Endothelial cell of umbilical vein (primary cell): ENCODE results near the gene TTYH2. TPM values are rescaled to one million over a fixed set of nuclear protein-coding genes. Genes with fewer than 3 reads are reported as not detected.
A peak's percentile ranks its signal among the peaks of the same experiment; 100 is the strongest.

Experiments used
- BruUV-seq: library from RNA; stranded (reverse); fragments of 400-500 nt; replicated peaks from 2 replicates; lab custom pipeline; 2021; lab: Mats Ljungman, UMichigan
- CTCF ChIA-PET: fragments of 300-600, 350-600 bp; sonication (Branson Sonifier 250); formaldehyde crosslinking; loops from one replicate; lab custom pipeline; 2021; ENCODE audit warnings: antibody characterized with exemption, inconsistent platforms; lab: Charles Lee
- POLR2A ChIA-PET: fragments of 300-600, 350-600 bp; sonication (Branson Sonifier 250); formaldehyde crosslinking; loops from one replicate; lab custom pipeline; 2021; ENCODE audit warnings: antibody characterized with exemption, inconsistent platforms; lab: Charles Lee
- DNase-seq: peaks from one replicate; pipeline ENCODE4 v3.0.0-alpha.2; 2011; ENCODE audit warnings: low read depth, low spot score
- FAIRE-seq: peaks from 2 replicates; lab custom pipeline; 2011; peaks lifted over from hg19 to GRCh38; lab: Jason Lieb, UNC
- H2AFZ ChIP-seq: 2 replicates; pipeline ENCODE4 v1.6.0; 2012; ENCODE audit warnings: low read depth, low read length, control low read depth, inconsistent platforms
- H3K27ac ChIP-seq: 2 replicates; pipeline ENCODE4 v1.5.1; 2011; ENCODE audit warnings: low read depth, mild to moderate bottlenecking, control low read depth, low read length, moderate library complexity; ENCODE audit not compliant: insufficient read depth
- H3K27me3 ChIP-seq, 2 experiments: 2 replicates each; pipeline versions ENCODE4 v1.6.0 to v1.6.1; 2011; ENCODE audit warnings: low read length in 2 of 2, mixed read lengths in 1 of 2; ENCODE audit not compliant: control insufficient read depth in 2 of 2, insufficient read depth in 2 of 2
- H3K36me3 ChIP-seq, 2 experiments: 2 replicates in 1 of 2; 3 replicates in 1 of 2; pipeline ENCODE4 v1.5.1; 2011; ENCODE audit warnings: low read length in 2 of 2, mild to moderate bottlenecking in 1 of 2, moderate library complexity in 1 of 2; ENCODE audit not compliant: control insufficient read depth in 2 of 2, insufficient read depth in 2 of 2; ENCODE audit errors: extremely low read depth in 1 of 2
- H3K4me1 ChIP-seq: 3 replicates; pipeline ENCODE4 v1.5.1; 2011; ENCODE audit warnings: mild to moderate bottlenecking, low read length; ENCODE audit not compliant: control insufficient read depth, insufficient read depth; ENCODE audit errors: extremely low read depth
- H3K4me2 ChIP-seq: 2 replicates; pipeline ENCODE4 v1.6.1; 2011; ENCODE audit warnings: low read length, control low read depth, mixed read lengths; ENCODE audit not compliant: insufficient read depth
- H3K4me3 ChIP-seq, 3 experiments: fragments of 200-600 bp in 1 of 3; sonication (generic), shearing (Covaris generic) in 1 of 3; replicated peaks in 1 of 3; 2 replicates each; pipeline ENCODE4 v1.5.1; 2011 to 2016; ENCODE audit warnings: control low read depth in 3 of 3, low read length in 3 of 3, mild to moderate bottlenecking in 2 of 3, inconsistent platforms in 1 of 3, low read depth in 1 of 3, moderate library complexity in 1 of 3; ENCODE audit not compliant: insufficient read depth in 1 of 3
- H3K79me2 ChIP-seq: 2 replicates; pipeline ENCODE4 v1.6.0; 2012; ENCODE audit warnings: low read length, inconsistent platforms; ENCODE audit not compliant: control insufficient read depth, insufficient read depth
- H3K9ac ChIP-seq: replicated peaks from 2 replicates; pipeline ENCODE3; 2011; ENCODE audit warnings: low read length, control low read depth; ENCODE audit not compliant: insufficient read depth; ENCODE audit errors: extremely low read depth
- H3K9me1 ChIP-seq: replicated peaks from 3 replicates; pipeline ENCODE4 v1.6.0; 2011; ENCODE audit warnings: mild to moderate bottlenecking, low read length; ENCODE audit not compliant: control insufficient read depth, insufficient read depth; ENCODE audit errors: extremely low read depth
- H3K9me3 ChIP-seq: replicated peaks from 2 replicates; pipeline ENCODE4 v1.5.1; 2012; ENCODE audit warnings: low read length, inconsistent platforms; ENCODE audit not compliant: control insufficient read depth, insufficient read depth
- H4K20me1 ChIP-seq: replicated peaks from 2 replicates; pipeline ENCODE3; 2011; ENCODE audit warnings: mild to moderate bottlenecking, low read length; ENCODE audit not compliant: control insufficient read depth, insufficient read depth; ENCODE audit errors: extremely low read depth
- EZH2 ChIP-seq: IDR thresholded peaks from 2 replicates; pipeline ENCODE4 v1.6.1; 2012; ENCODE audit warnings: borderline replicate concordance, low read depth, mild to moderate bottlenecking, moderate library complexity, low read length, inconsistent platforms; ENCODE audit not compliant: severe bottlenecking
- FOS ChIP-seq: IDR thresholded peaks from 2 replicates; pipeline ENCODE4 v1.6.1; 2011; ENCODE audit warnings: mild to moderate bottlenecking, low read length, moderate library complexity, borderline replicate concordance; ENCODE audit not compliant: insufficient read depth
- GATA2 ChIP-seq: IDR thresholded peaks from 2 replicates; pipeline ENCODE4 v1.7.0; 2011; ENCODE audit warnings: low read depth, mild to moderate bottlenecking, moderate library complexity, mixed read lengths, low read length; ENCODE audit not compliant: insufficient read length, insufficient read depth
- JUN ChIP-seq: IDR thresholded peaks from 2 replicates; pipeline ENCODE4 v1.6.1; 2011; ENCODE audit warnings: borderline replicate concordance, low read depth; ENCODE audit not compliant: insufficient read length, insufficient read depth
- MAX ChIP-seq: IDR thresholded peaks from 2 replicates; pipeline ENCODE4 v1.6.1; 2011; ENCODE audit not compliant: insufficient read depth, insufficient read length
- MYC ChIP-seq: IDR thresholded peaks from one replicate; pipeline ENCODE4 v1.6.1; 2011; ENCODE audit warnings: mild to moderate bottlenecking, low read depth, low read length
- POLR2A ChIP-seq: IDR thresholded peaks from 2 replicates; pipeline ENCODE4 v1.6.1; 2012; ENCODE audit warnings: low read depth, mild to moderate bottlenecking, control low read depth, low read length
- dilution Hi-C: fragments of 300-500 bp; cut with MboI; formaldehyde crosslinking; loops from one replicate; pipeline ENCODE4 v1.15.0; 2019; ENCODE audit warnings: low sequenced_read_pairs; ENCODE audit not compliant: extremely low pct_ligation_motif_present
- intact Hi-C: fragments of 100-400 bp; cut with micrococcal nuclease; formaldehyde crosslinking; loops from one replicate; pipeline ENCODE4 v1.10.0; 2022
- polyA plus RNA-seq, 4 experiments: library from polyadenylated mRNA; depleted of rRNA in 3 of 4; stranded (reverse) in 3 of 4; unstranded in 1 of 4; fragments of >200 nt; gene quantifications; 2 replicates each; pipeline versions ENCODE4 v1.2.1 to v1.2.3, GENCODE V29; 2011 to 2012; ENCODE audit warnings: missing spikeins in 1 of 4
- total RNA-seq: library from RNA; stranded (reverse); gene quantifications from 2 replicates; pipeline ENCODE4 v1.2.3, GENCODE V29; 2021
- TF ChIP-seq, protein P1 (sequence below), 2 donors: IDR thresholded peaks; 1 replicate in 1 of 2; 2 replicates in 1 of 2; pipeline ENCODE4 v1.5.1; 2011; ENCODE audit warnings: low read length in 2 of 2, mild to moderate bottlenecking in 2 of 2, moderate library complexity in 2 of 2, control low read depth in 1 of 2, inconsistent platforms in 1 of 2, low read depth in 1 of 2; ENCODE audit not compliant: insufficient read depth in 1 of 2; ENCODE audit errors: extremely low read depth in 1 of 2

The TTYH2 gene
- total and polyA plus RNA-seq, 2 donors (not counting 3 experiments of a cell fraction or from before 2014, with no cell fraction given): 0.75 to 2.0 TPM

DNA sequence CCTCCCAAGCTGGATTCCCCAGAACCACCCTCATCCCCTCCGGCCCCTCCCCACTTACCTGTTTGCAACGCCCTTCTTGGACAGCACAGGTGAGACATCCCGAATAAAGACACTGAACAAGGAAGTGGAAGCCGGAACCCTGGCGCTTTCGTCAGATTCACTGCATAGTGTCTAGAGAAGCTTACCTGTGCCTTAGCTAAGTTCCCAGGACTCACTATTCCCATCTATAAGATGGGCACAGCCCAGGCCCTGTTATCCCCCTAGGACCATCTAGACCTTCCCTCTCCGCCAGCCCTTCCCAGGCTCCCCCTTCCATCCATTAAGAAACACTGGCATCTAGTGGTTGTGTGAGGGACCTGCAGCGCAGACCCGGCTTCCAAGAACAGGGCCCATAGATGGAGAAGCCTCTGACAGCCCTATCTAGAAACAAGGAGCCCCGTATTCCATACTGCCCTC, 36.8 kb upstream of the TTYH2 start:
- H3K27ac ChIP-seq: no peak overlapping the region
- intact Hi-C loops: loop anchor here (1.0 to 2.0 kb wide), 3 partner anchors 520 to 1450 kb away; no protein-coding TSS in a partner anchor
- no peak overlapping the region for H3K9ac ChIP-seq
- DNase-seq: peak; percentile 57
- no peaks in the 10 kb centered on the region for H4K20me1 ChIP-seq
- peak; percentile 77 for FAIRE-seq
- H3K4me3 ChIP-seq: no peak overlapping the region
- H3K4me2 ChIP-seq: no peak overlapping the region
- no peaks in the 10 kb centered on the region for H3K9me3 ChIP-seq
- H3K9me1 ChIP-seq: no peaks in the 10 kb centered on the region
- H2AFZ ChIP-seq: no peak overlapping the region
- no peaks in the 10 kb centered on the region for H3K79me2 ChIP-seq
- H3K36me3 ChIP-seq: no peaks in the 10 kb centered on the region
- H3K4me1 ChIP-seq: no peaks in the 10 kb centered on the region
- dilution Hi-C loops: no loop called here
- H3K27me3 ChIP-seq: no peaks in the 10 kb centered on the region
- POLR2A ChIA-PET: no interaction called here
- TF ChIP-seq MAX: no peak
- TF ChIP-seq, protein P1, sequence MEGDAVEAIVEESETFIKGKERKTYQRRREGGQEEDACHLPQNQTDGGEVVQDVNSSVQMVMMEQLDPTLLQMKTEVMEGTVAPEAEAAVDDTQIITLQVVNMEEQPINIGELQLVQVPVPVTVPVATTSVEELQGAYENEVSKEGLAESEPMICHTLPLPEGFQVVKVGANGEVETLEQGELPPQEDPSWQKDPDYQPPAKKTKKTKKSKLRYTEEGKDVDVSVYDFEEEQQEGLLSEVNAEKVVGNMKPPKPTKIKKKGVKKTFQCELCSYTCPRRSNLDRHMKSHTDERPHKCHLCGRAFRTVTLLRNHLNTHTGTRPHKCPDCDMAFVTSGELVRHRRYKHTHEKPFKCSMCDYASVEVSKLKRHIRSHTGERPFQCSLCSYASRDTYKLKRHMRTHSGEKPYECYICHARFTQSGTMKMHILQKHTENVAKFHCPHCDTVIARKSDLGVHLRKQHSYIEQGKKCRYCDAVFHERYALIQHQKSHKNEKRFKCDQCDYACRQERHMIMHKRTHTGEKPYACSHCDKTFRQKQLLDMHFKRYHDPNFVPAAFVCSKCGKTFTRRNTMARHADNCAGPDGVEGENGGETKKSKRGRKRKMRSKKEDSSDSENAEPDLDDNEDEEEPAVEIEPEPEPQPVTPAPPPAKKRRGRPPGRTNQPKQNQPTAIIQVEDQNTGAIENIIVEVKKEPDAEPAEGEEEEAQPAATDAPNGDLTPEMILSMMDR (IDR thresholded peaks at IDR 0.05; ENCODE audit: extremely low read depth in 1 of 2, insufficient read depth in 1 of 2, low read depth in 1 of 2, low read length in 2 of 2): peak; percentile 70 to 83
- TF ChIP-seq GATA2: no peak
- no peak for TF ChIP-seq MYC
- TF ChIP-seq POLR2A: no peak
- TF ChIP-seq JUN: no peak
- no peak for TF ChIP-seq FOS
- no peak for TF ChIP-seq EZH2
- CTCF ChIA-PET: interaction anchor here (0.9 to 3.6 kb wide), 4 partner anchors 747 to 1620 kb away, joined by 4 to 33 read pairs (median 4); no protein-coding TSS in a partner anchor
- no TSS peak for BruUV-seq
